ENCODE data around the gene RGL1.

- TF ChIP-seq POLR2A (IDR thresholded peaks at IDR 0.05): no peak
- no peak for TF ChIP-seq CTCF (IDR thresholded peaks at IDR 0.05)
Observed at GRCh38 chr1:183945428-183946319, 140.8 kb downstream of the RGL1 start.

Data from tibial nerve (tissue), 3 donors.